ENCODE measurements around the gene SLC37A1. TPM values are rescaled to one million over a fixed set of nuclear protein-coding genes. Genes with fewer than 3 reads are reported as not detected.

The SLC37A1 gene
- total and polyA plus RNA-seq, 2 of the 13 experiments (the other 11 are each of a cell fraction or from before 2014, with no cell fraction given) = 0.22 to 0.40 TPM

DNA sequence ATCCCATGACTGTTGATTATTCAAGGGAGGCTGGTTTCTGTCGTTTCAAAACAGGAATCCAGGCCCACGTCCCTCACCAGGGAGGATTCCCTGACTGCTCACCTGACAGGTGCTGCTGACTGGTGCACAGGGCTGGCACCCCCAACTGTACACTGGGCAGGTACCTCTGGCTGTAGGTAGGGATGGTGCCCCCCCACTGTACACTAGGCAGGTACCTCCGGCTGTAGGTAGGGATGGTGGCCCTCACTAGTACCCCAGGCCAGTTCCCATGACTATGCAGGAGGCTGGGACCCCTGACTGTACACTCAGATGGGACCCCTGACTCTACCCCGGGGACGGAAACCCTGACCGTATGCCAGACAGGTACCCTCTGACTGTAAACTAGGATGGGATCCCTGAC is 106.2 kb downstream of the SLC37A1 start:
- WGBS (ENCODE audit: low lambda C conversion rate) = 67% methylated on average over 3 of the region's 6 CpGs

More for the DNA sequence above, 106.2 kb downstream of the SLC37A1 start:
- no peak for FAIRE-seq
- intact Hi-C loops (cut with micrococcal nuclease; ENCODE audit: unreplicated experiment) = no loop called here
- Histone ChIP-seq H3K4me3 (replicated peaks in 1 of 3; ENCODE audit: insufficient read depth in 1 of 3, low read depth in 2 of 3, low read length in 3 of 3) (no peak overlapping the region), H3K9me3 (ENCODE audit: low read length) (no peaks in the 10 kb centered on the region), H3K36me3 (replicated peaks in 1 of 2; ENCODE audit: control insufficient read depth in 1 of 2, insufficient read depth in 2 of 2, low read length in 2 of 2) (no peaks in the 10 kb centered on the region), H3K27ac (ENCODE audit: extremely low read length, insufficient read depth, low read length) (no peak overlapping the region), H3K4me2 (ENCODE audit: low read depth, low read length) (no peak overlapping the region), H3K9ac (ENCODE audit: insufficient read depth, low read depth, low read length) (no peak overlapping the region), H2AFZ (ENCODE audit: low read length) (no peak overlapping the region), H3K4me1 (ENCODE audit: insufficient read depth, low read length) (peaks cover 67% of the 10 kb centered on the region), H3K27me3 (ENCODE audit: control insufficient read depth in 1 of 2, insufficient read depth in 2 of 2, low read length in 2 of 2) (peaks cover 2 to 36% of the 10 kb centered on the region in 2 experiments; a peak in 3 of 5 replicates), H4K20me1 (ENCODE audit: insufficient read depth, low read length) (no peaks in the 10 kb centered on the region), H3K79me2 (ENCODE audit: insufficient read depth, low read length) (no peaks in the 10 kb centered on the region)
- no peak for DNase-seq (ENCODE audit: low spot score)
- TF ChIP-seq ZNF263 (CRISPR knock-in tag; IDR thresholded peaks at IDR 0.05) = no peak
- no peak for TF ChIP-seq NAIF1 (CRISPR knock-in tag; IDR thresholded peaks at IDR 0.05; ENCODE audit: borderline replicate concordance)
- no peak for TF ChIP-seq ZNF552 (CRISPR knock-in tag; IDR thresholded peaks at IDR 0.05; ENCODE audit: borderline replicate concordance)
- no peak for TF ChIP-seq HNF1A (IDR thresholded peaks at IDR 0.05; ENCODE audit: low read depth)
- no peak for TF ChIP-seq HNF1A (CRISPR knock-in tag; IDR thresholded peaks at IDR 0.05; ENCODE audit: borderline replicate concordance)
- no peak for TF ChIP-seq ZBTB20 (CRISPR knock-in tag; IDR thresholded peaks at IDR 0.05; ENCODE audit: borderline replicate concordance, low read depth)
- TF ChIP-seq MBD4 (IDR thresholded peaks at IDR 0.05; ENCODE audit: borderline replicate concordance, low read length) = no peak
- no peak for TF ChIP-seq TCF12 (IDR thresholded peaks at IDR 0.05)
- no peak for TF ChIP-seq TCF12 (CRISPR knock-in tag; IDR thresholded peaks at IDR 0.05)
- no peak for TF ChIP-seq NCOA5 (CRISPR knock-in tag; IDR thresholded peaks at IDR 0.05)
- no peak for TF ChIP-seq ZNF343 (CRISPR knock-in tag; IDR thresholded peaks at IDR 0.05)
- no peak for TF ChIP-seq ZC3H13 (CRISPR knock-in tag; IDR thresholded peaks at IDR 0.05)
- no peak for TF ChIP-seq ARNT (IDR thresholded peaks at IDR 0.05)
- no peak for TF ChIP-seq ZFP62 (CRISPR knock-in tag; IDR thresholded peaks at IDR 0.05)
- TF ChIP-seq ZNF205 (CRISPR knock-in tag; IDR thresholded peaks at IDR 0.05) = no peak
- BruUV-seq (replicated peaks) = no TSS peak
- ATAC-seq = no peak
- CTCF ChIA-PET (ENCODE audit: low intra/inter-chr PET ratio, low total read pairs) = no interaction called here
- in situ Hi-C loops (cut with HindIII; ENCODE audit: extremely low pct_ligation_motif_present, low pct_unique_long_range_greater_than_20kb) = no loop called here
- POLR2A ChIA-PET = no interaction called here

Data from HepG2 (cell line).